Activated CD4-positive, CD25-positive, alpha-beta regulatory T cell treated with anti-CD3 and anti-CD28 coated beads, Interleukin-2, amount 50 U/mL, for 16 hours (primary cell): ENCODE results near the gene SEC14L2.
"Not testable (repeated sequence)": the region's sequence is repeated elsewhere in the genome, so short reads cannot be mapped to it uniquely, and the experiment has no call there.

Source experiments
- DNase-seq: peaks from one replicate; pipeline ENCODE4 v3.0.0-alpha.2; 2020; ENCODE audit warnings: low read depth, low spot score

SEC14L2 gene

GRCh38 chr22:30455075-30455840 is 58.4 kb downstream of the SEC14L2 start:
- DNase-seq: no peak

GRCh38 chr22:30457981-30458380 is 61.2 kb downstream of the SEC14L2 start:
- no peak for DNase-seq

GRCh38 chr22:30459181-30460052 is 62.6 kb downstream of the SEC14L2 start:
- no peak for DNase-seq

- no peak for DNase-seq
Measured at GRCh38 chr22:30460147-30460546, 63.3 kb downstream of the SEC14L2 start.

- DNase-seq: not testable (repeated sequence)
Measured at GRCh38 chr22:30460555-30460954, 63.7 kb downstream of the SEC14L2 start.

- no peak for DNase-seq
Measured at GRCh38 chr22:30469165-30469564, 72.3 kb downstream of the SEC14L2 start.

- DNase-seq: no peak
Measured at GRCh38 chr22:30470655-30471054, 73.8 kb downstream of the SEC14L2 start.

GRCh38 chr22:30471616-30472318 is 74.9 kb downstream of the SEC14L2 start, which contains the start of gene SEC14L3:
SEC14L3 (minus strand) TSS chr22:30472017; CDS start chr22:30471958, 59 bp downstream.
- no peak for DNase-seq

GRCh38 chr22:30472994-30473720 is 76.3 kb downstream of the SEC14L2 start:
- no peak for DNase-seq

GRCh38 chr22:30474121-30474520 is 77.3 kb downstream of the SEC14L2 start:
- no peak for DNase-seq
